Raji (cell line): Measurements from ENCODE around the gene DYNLRB1.

ENCODE experiments used
- POLR2A ChIP-seq: IDR thresholded peaks from 2 replicates; pipeline ENCODE4 v1.6.1; 2011; ENCODE audit warnings: low read depth, low read length, control low read depth; ENCODE audit not compliant: insufficient read depth

The DYNLRB1 gene

DNA sequence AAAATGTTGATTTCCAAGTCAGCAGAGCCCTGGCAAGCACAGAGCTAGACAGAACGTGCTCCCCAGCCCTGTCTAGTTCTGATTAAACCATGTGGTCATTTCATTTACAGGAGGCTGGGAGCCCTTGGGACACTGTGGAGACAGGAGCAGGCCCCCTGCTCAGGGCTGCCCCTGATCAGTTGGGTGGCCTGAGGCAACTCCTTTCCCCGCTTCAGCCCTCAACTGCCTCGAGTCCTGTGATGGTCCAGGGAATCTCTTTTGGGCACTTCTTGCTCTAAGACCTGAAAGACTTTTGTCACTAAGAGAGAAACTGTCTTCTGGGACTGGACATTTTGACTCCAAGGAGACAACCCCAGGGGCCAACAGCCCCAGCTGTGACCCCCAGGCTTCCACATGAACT is 13.5 kb downstream of the DYNLRB1 start:
- TF ChIP-seq POLR2A, result no peak

- no peak for TF ChIP-seq POLR2A
These were observed 14.1 kb downstream of the DYNLRB1 start for GRCh38 chr20:34530342-34530741.

- no peak for TF ChIP-seq POLR2A
These were observed 15.5 kb downstream of the DYNLRB1 start for GRCh38 chr20:34531608-34532265.

DNA sequence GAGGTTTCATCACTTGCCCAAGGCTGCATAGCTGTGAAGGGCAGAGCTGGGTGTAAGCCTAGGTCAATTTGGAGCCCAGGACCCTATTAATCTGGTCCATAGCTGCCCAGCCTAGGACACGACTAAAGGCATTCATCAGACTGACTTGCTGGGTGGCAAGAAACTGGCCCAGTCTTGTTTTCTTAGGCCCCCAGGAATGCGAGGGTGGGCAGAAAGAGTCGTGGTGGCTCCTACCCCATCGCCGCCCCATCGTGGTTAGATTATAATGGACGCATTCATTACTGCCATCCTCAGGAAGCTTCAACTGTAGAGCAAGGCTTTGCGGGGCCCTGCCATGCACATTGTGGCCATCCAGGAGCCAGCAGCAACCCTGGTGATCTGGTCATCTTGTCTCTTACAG is 16.1 kb downstream of the DYNLRB1 start:
- no peak for TF ChIP-seq POLR2A

- no peak for TF ChIP-seq POLR2A
These were observed 16.5 kb downstream of the DYNLRB1 start for GRCh38 chr20:34532756-34533155.

- no peak for TF ChIP-seq POLR2A
These were observed 18.4 kb downstream of the DYNLRB1 start for GRCh38 chr20:34534391-34535165.

GRCh38 chr20:34535301-34535840 is 19.1 kb downstream of the DYNLRB1 start:
- TF ChIP-seq POLR2A, result no peak

DNA sequence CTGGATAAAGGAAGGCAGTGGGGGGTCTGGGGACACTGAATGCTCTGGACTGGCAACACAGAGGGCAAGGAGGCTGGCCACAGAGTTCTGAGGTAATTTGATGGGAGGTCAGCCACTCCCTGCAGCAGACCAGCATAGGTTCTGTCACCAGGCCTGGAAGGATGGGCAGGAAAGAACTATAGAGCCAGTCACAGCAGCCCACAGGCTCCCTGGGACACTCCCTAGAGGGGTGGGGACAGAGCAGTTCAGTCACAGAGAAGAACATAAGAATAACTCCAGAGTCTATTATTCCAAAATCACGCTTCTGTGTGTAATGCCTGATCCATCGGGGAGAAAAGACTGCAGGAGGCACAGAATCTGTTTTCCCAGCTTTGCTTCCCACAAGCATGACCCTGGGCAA is 19.6 kb downstream of the DYNLRB1 start:
- no peak for TF ChIP-seq POLR2A

DNA sequence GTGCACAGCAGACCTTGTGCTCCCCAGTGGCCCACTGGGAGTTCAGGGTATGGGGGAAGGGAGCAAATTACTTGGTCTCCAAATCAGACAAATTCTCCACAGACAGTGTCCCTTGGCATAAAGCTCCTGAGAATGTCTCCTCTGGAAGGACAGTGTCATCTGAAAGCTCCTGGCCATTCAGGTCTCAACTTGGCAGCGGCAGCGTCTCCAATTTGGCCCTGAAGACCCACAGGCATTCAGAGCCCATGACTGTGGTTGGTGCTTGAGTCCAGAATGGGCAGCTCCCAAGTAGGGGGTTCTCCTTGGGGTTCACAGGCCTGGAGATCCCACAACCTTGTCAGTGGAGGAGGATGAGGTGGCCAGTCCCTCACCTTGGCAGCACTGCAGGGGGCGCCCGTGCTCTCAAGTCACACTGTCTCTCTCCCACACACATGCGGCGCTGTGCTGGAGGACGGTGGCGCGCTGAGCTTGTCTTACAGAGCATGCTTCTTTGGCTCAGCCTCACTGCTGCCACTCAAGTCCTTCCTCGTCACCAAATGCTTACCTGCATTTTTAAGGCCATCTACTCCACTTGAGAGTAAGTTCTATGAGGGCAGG is 20.7 kb downstream of the DYNLRB1 start:
- TF ChIP-seq POLR2A, result no peak

DNA sequence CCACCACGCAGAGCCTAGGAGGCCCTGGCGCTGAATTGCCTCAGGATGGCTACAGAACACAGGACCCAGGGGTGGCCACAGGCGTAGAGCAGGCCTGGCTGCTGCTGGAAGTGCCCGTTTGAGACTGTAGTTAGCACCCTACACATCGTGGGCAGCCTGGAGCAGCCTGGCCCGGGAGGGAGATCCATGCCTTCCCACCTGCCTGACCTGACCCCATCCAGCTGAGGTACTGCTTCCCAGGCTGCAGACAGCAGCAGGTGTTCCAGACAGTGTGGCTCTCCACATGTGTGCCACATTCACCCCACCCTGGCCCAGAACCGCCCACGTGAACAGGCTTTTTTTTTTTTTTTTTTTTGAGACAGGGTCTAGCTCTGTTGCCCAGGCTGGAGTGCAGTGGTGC is 21.4 kb downstream of the DYNLRB1 start:
- no peak for TF ChIP-seq POLR2A

DNA sequence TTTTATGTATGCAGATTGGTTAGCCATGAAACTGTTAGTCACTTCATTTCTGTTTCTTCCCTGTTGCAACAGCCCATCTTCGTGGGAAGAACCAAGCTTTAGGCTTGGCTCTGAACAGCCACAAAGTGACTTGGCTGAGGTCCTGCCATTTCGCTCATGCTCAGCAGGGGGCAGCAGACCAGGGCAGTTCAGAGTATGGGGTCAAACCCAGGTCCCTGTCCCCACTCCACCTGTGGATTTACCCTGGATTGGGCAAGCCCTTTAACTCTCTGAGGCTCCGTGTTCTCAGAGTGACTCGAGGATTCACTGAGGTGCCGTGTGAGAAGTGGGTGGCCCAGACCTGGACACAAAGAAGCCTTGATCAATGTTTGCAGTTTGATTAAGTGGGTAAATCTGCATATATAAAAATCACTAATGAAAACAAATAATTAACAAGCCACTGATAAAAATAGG is 22.5 kb downstream of the DYNLRB1 start:
- no peak for TF ChIP-seq POLR2A

GRCh38 chr20:34539756-34540155 is 23.5 kb downstream of the DYNLRB1 start:
- TF ChIP-seq POLR2A, result no peak

DNA sequence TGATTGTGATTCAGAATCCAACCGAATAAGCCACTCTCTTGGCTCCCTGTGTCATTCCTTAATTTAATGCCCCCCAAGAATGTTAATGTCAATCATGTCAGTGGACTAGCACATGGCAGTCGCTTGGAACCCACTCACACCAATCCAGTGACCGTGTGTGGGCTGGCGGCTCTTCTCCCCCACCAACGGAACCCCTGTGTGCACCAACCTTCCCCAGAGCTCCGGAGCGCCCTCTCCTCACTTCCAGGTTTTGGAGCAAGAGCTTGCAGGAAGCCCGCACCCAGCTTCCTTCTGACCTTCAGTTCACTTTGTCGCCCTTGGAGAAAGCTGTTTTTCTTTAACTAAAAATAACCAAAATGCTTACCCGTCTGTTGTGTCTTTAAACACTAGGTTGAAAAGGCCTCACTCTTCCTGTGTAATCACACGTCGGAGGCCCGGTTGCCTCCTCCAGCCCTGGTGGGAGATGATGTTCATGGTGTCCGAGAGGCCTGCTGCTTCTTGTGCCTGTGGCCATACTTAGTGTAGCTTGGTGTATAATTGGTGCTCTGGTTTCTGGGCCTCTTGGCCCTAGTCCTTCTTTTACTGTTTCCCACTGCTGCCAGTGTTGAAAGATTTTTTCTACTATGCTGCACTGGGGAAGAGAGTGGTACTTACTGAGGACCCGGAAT is 24.5 kb downstream of the DYNLRB1 start:
- no peak for TF ChIP-seq POLR2A

GRCh38 chr20:34541264-34541901 is 25.2 kb downstream of the DYNLRB1 start:
- no peak for TF ChIP-seq POLR2A

GRCh38 chr20:34541917-34542316 is 25.7 kb downstream of the DYNLRB1 start:
- no peak for TF ChIP-seq POLR2A
